Umbilical cord (tissue), 1 donor: Measurements from ENCODE around the gene EBF4. TPM values are rescaled to one million over a fixed set of nuclear protein-coding genes. Genes with fewer than 3 reads are reported as not detected.

Experiments
- total RNA-seq: library from RNA; depleted of rRNA; stranded (reverse); fragments of >200 nt; gene quantifications from one replicate; pipeline ENCODE4 v1.2.3, GENCODE V29; 2014; ENCODE audit warnings: low replicate concordance; ENCODE audit not compliant: insufficient read depth

Gene EBF4
- total RNA-seq, 1 donor from 2014 or later, result 14.4 TPM

Other genes starting within 250 kb of the EBF4 start
- gene SNRPB, start 222.0 kb upstream of the EBF4 start, total RNA-seq, result 85.9 TPM
- gene ZNF343, start 183.9 kb upstream of the EBF4 start, total RNA-seq, result 14.0 TPM
- 1.4 TPM for gene TMC2, start 156.2 kb upstream of the EBF4 start, total RNA-seq
- 66.9 TPM for gene NOP56, start 40.1 kb upstream of the EBF4 start, total RNA-seq
- 60.2 TPM for gene IDH3B, start 28.6 kb upstream of the EBF4 start, total RNA-seq
- gene CPXM1, start 107.8 kb downstream of the EBF4 start, total RNA-seq, result 18.1 TPM
- not detected for gene C20orf141, start 122.2 kb downstream of the EBF4 start, total RNA-seq
- 1.2 TPM for gene TMEM239, start 123.6 kb downstream of the EBF4 start, total RNA-seq
- 16.9 TPM for gene PCED1A, start 147.9 kb downstream of the EBF4 start, total RNA-seq
- gene VPS16, start 148.0 kb downstream of the EBF4 start, total RNA-seq, result 19.7 TPM
- 69.1 TPM for gene PTPRA, start 180.7 kb downstream of the EBF4 start, total RNA-seq